ENCODE measurements around the gene NBEAL2. TPM values are rescaled to one million over a fixed set of nuclear protein-coding genes. Genes with fewer than 3 reads are reported as not detected.

Gene NBEAL2
- total and polyA plus RNA-seq, 4 donors, result 10.2 to 22.1 (median 16.4) TPM

DNA sequence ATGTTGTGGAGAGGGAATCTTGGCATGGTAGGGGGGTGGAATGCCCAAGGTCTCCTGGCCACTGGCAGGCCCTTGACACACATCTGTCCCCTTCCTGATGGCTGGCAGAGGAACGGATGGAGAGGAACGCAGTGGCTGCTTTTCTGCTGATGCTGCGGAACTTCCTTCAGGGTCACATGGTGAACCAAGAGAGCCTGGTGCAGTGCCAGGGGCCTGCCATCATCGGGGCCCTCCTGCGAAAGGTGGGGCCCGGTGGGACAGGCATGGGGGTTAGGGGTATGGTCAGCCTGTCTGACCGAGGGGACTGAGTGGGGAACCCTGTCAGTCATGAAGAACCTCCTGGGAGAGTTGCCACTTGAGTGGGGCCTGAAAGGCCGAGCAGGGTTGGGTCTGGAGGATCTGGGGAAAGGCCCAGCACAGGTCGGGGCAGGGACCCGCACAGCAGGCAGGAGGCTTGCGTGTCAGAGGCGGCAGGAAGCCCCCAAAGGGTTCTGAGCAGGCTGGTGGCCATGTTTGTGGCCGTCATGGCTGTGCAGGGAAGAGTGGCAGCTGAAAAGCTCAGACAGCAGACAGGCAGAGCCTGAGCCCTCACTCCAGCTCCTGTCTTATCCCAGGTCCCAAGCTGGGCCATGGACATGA, 18.1 kb downstream of the NBEAL2 start:
- no peaks in the 10 kb centered on the region for H3K9me3 ChIP-seq (ENCODE audit: control insufficient read depth, insufficient read depth, low read length)
- H3K27me3 ChIP-seq (ENCODE audit: control insufficient read depth, insufficient read depth, low read length), result no peaks in the 10 kb centered on the region
- H3K27ac ChIP-seq (ENCODE audit: low read depth, low read length), result no peak overlapping the region
- H3K4me1 ChIP-seq (ENCODE audit: control insufficient read depth, insufficient read depth, low read length), result no peaks in the 10 kb centered on the region
- peaks cover 69% of the 10 kb centered on the region for H3K36me3 ChIP-seq (ENCODE audit: control insufficient read depth, insufficient read depth, low read length)
- no peak overlapping the region for H3K4me3 ChIP-seq (ENCODE audit: low read depth, low read length)
- WGBS (ENCODE audit: insufficient coverage), result 84% methylated on average over 13 of the region's 13 CpGs
- no peak for DNase-seq (ENCODE audit: low read depth in 4 of 6, low spot score in 6 of 6)

DNA sequence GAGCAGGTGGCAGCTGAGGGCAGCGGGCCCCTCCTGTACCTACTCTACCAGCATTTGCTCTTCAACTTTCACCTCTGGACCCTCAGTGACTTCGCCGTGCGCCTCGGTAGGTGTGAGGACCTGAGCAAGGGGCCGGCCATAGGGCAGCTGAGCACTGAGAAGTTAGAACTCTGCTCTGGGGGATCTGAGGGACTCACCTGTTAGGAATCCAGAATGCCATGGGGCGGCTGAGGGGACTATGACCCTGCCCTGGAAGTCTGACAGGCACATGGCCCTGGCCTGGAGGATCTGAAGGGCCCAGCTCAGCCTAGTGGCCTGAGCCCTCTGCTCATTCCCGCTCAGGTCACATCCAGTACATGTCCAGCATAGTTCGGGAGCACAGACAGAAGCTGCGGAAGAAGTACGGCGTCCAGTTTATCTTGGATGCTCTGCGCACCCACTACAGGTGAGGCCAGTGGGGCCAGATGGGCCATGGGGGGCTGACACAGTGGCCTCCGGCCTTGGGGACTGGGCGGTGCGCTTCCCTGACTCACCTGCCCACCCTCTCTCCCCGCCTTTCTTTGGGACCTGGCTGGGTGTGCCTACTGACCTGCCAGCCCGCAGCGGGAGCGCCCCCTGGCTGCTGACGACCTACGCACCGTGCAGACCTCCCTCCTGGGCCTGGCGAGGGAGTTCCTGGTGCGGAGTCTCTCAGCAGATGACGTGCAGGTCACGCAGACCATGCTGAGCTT, 18.8 kb downstream of the NBEAL2 start:
- peak in 2 of 6 donors; percentile 14 to 38 for DNase-seq (ENCODE audit: low read depth in 4 of 6, low spot score in 6 of 6)
- Histone ChIP-seq H3K9me3 (ENCODE audit: control insufficient read depth, insufficient read depth, low read length) (no peaks in the 10 kb centered on the region), H3K27me3 (ENCODE audit: control insufficient read depth, insufficient read depth, low read length) (no peaks in the 10 kb centered on the region), H3K36me3 (ENCODE audit: control insufficient read depth, insufficient read depth, low read length) (peaks cover 76% of the 10 kb centered on the region), H3K27ac (ENCODE audit: low read depth, low read length) (no peak overlapping the region), H3K4me3 (ENCODE audit: low read depth, low read length) (no peak overlapping the region), H3K4me1 (ENCODE audit: control insufficient read depth, insufficient read depth, low read length) (no peaks in the 10 kb centered on the region)
- 57% methylated on average over 27 of the region's 27 CpGs for WGBS (ENCODE audit: insufficient coverage)

DNA sequence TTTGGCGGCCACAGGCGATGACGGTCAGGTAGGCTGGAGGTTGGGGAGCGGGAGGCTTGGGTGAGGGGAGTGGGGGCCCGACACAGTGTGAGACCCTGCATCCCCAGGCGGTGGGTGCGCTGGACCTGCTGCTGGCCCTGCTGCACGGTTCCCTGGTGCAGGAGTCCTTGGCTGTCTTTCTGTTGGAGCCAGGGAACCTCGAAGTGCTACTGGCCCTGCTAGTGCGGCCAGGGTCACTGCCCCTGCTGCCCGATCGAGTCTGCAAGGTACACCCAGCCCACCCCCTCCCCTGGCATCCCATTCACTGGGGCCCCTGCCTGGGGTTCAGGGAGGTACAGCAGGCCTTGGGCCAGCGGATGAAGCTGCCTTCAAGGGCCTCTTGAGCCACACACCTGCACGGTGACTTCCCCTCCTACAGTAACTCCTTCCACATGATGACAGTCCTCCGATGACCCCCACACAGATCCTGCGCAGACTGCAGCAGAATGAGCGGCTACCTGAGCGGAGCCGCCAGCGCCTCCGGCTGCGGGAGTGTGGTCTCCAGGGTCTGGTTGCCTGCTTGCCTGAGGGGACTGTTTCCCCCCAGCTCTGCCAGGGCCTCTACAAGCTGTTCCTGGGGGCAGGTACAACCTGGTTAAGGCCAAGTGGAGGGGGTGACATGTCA, 19.5 kb downstream of the NBEAL2 start:
- Histone ChIP-seq H3K36me3 (ENCODE audit: control insufficient read depth, insufficient read depth, low read length) (peaks cover 83% of the 10 kb centered on the region), H3K9me3 (ENCODE audit: control insufficient read depth, insufficient read depth, low read length) (no peaks in the 10 kb centered on the region), H3K27ac (ENCODE audit: low read depth, low read length) (no peak overlapping the region), H3K27me3 (ENCODE audit: control insufficient read depth, insufficient read depth, low read length) (no peaks in the 10 kb centered on the region), H3K4me1 (ENCODE audit: control insufficient read depth, insufficient read depth, low read length) (no peaks in the 10 kb centered on the region), H3K4me3 (ENCODE audit: low read depth, low read length) (no peak overlapping the region)
- WGBS (ENCODE audit: insufficient coverage), result 80% methylated on average over 22 of the region's 22 CpGs
- no peak for DNase-seq (ENCODE audit: low read depth in 4 of 6, low spot score in 6 of 6)

DNA sequence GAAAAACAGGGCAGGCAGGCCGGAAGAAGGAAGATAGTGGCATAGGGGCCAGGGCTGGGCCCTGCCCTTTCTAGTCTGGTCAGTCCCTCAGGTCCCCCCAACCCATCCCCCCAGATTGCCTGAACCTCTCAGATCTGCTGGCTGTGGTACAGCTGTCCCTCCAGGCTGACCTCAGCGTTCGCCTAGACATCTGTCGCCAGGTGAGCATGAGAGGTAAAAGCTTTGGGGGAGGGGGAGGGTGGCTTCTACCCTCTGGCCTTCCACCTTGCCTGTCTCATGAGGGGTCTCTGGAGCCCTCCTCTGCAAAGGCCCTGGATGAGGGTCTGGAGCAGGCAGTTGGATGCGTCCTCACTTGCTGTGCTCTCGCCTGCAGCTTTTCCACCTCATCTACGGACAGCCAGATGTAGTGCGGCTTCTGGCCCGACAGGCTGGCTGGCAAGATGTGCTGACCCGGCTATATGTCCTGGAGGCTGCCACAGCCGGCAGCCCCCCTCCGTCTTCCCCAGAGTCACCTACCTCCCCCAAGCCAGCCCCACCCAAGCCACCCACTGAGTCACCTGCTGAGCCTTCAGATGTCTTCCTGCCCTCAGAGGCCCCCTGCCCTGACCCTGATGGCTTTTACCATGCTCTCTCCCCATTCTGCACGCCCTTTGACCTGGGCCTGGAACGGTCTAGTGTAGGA, 20.2 kb downstream of the NBEAL2 start:
- Histone ChIP-seq H3K4me3 (ENCODE audit: low read depth, low read length) (no peak overlapping the region), H3K9me3 (ENCODE audit: control insufficient read depth, insufficient read depth, low read length) (no peaks in the 10 kb centered on the region), H3K27me3 (ENCODE audit: control insufficient read depth, insufficient read depth, low read length) (no peaks in the 10 kb centered on the region), H3K4me1 (ENCODE audit: control insufficient read depth, insufficient read depth, low read length) (no peaks in the 10 kb centered on the region), H3K27ac (ENCODE audit: low read depth, low read length) (no peak overlapping the region), H3K36me3 (ENCODE audit: control insufficient read depth, insufficient read depth, low read length) (peaks cover 87% of the 10 kb centered on the region)
- DNase-seq (ENCODE audit: low read depth in 4 of 6, low spot score in 6 of 6), result no peak
- WGBS (ENCODE audit: insufficient coverage), result 95% methylated on average over 14 of the region's 14 CpGs

DNA sequence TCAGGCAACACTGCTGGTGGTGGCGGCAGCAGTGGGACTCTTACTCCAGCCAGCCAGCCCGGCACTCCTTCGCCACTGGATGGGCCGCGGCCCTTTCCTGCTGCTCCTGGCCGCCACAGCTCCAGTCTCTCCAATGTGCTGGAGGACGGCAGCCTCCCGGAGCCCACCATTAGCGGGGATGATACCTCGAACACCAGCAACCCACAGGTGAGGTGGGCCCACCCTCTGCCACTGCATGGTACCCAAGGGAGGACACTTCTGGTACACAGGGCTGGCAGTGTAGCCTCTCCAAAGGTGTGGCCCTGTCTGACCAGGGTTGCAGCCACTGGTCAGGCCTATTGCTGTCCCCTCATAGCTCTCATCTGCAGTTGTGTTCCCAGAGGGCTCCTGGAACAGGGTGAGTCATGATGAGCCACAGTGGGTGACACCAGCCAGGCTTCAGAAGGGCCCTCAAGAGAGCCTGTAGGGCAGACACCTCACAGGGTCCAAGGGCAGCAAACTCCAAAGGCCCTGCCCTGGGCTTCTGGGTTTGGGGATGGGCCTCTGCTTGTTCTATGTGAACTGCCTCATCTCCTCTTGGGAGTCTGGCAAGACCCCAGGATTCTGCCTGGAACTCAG, 20.8 kb downstream of the NBEAL2 start:
- Histone ChIP-seq H3K27ac (ENCODE audit: low read depth, low read length) (no peak overlapping the region), H3K36me3 (ENCODE audit: control insufficient read depth, insufficient read depth, low read length) (peaks cover 89% of the 10 kb centered on the region), H3K4me1 (ENCODE audit: control insufficient read depth, insufficient read depth, low read length) (no peaks in the 10 kb centered on the region), H3K4me3 (ENCODE audit: low read depth, low read length) (no peak overlapping the region), H3K27me3 (ENCODE audit: control insufficient read depth, insufficient read depth, low read length) (no peaks in the 10 kb centered on the region), H3K9me3 (ENCODE audit: control insufficient read depth, insufficient read depth, low read length) (no peaks in the 10 kb centered on the region)
- DNase-seq (ENCODE audit: low read depth in 4 of 6, low spot score in 6 of 6), result no peak
- 96% methylated on average over 10 of the region's 10 CpGs for WGBS (ENCODE audit: insufficient coverage)

DNA sequence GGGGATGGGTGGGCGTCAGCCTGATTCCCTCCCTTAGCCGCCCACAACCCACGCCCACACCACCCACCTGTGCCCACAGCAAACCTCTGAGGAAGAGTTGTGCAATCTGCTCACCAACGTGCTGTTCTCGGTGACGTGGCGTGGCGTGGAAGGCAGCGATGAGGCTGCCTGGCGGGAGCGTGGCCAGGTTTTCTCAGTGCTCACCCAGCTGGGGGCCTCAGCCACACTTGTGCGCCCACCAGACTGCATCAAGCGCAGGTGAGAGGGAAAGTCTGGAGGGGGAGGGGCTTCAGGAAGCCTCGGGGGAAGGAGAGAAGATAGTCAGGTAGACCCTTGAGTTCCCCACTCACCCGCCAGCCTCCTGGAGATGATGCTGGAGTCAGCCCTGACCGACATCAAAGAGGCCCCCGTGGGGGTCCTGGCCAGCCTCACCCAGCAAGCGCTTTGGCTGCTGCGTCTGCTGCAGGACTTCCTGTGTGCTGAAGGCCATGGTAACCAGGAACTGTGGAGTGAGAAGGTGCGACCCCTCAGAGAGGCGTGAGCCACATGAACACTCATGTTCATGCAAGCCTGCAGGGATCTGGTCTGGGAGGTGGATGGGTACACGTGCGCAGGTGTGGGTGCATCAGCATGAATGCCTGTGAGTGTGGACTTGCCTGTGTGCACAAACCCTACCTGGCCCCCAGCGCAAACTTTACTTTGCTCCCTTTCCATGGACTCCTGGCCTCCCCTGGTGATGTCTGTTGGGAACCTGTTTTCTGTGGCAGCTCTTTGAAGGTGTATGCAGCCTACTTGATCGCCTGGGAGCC, 21.7 kb downstream of the NBEAL2 start:
- peaks cover 91% of the 10 kb centered on the region for H3K36me3 ChIP-seq (ENCODE audit: control insufficient read depth, insufficient read depth, low read length)

DNA sequence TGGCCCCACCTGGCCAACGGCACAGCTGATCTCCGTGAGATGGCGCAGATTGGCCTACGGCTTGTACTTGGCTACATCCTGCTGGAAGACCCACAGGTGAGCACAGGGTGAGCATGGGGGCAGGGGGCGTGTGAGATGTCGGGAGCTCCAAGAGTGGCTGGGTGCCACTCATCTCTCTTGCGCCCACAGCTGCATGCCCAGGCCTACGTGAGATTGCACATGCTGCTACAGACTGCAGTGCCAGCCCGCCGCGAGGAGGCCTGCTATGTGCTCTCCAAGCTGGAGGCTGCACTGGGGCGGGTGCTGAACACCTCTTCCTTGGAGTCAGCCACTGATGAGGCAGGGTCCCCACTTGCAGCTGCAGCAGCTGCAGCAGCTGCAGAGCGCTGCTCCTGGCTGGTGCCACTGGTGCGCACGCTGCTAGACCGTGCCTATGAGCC, 22.3 kb downstream of the NBEAL2 start:
- Histone ChIP-seq H3K27ac (ENCODE audit: low read depth, low read length) (no peak overlapping the region), H3K4me1 (ENCODE audit: control insufficient read depth, insufficient read depth, low read length) (no peaks in the 10 kb centered on the region), H3K36me3 (ENCODE audit: control insufficient read depth, insufficient read depth, low read length) (peaks cover 91% of the 10 kb centered on the region), H3K4me3 (ENCODE audit: low read depth, low read length) (no peak overlapping the region), H3K9me3 (ENCODE audit: control insufficient read depth, insufficient read depth, low read length) (no peaks in the 10 kb centered on the region), H3K27me3 (ENCODE audit: control insufficient read depth, insufficient read depth, low read length) (no peaks in the 10 kb centered on the region)
- DNase-seq (ENCODE audit: low read depth in 4 of 6, low spot score in 6 of 6), result no peak
- WGBS (ENCODE audit: insufficient coverage), result 97% methylated on average over 16 of the region's 16 CpGs

More for the DNA sequence above, 21.7 kb downstream of the NBEAL2 start:
- Histone ChIP-seq H3K9me3 (ENCODE audit: control insufficient read depth, insufficient read depth, low read length) (no peaks in the 10 kb centered on the region), H3K27me3 (ENCODE audit: control insufficient read depth, insufficient read depth, low read length) (no peaks in the 10 kb centered on the region), H3K27ac (ENCODE audit: low read depth, low read length) (no peak overlapping the region), H3K4me1 (ENCODE audit: control insufficient read depth, insufficient read depth, low read length) (no peaks in the 10 kb centered on the region), H3K4me3 (ENCODE audit: low read depth, low read length) (no peak overlapping the region)
- DNase-seq (ENCODE audit: low read depth in 4 of 6, low spot score in 6 of 6), result no peak
- WGBS (ENCODE audit: insufficient coverage), result 97% methylated on average over 21 of the region's 25 CpGs

DNA sequence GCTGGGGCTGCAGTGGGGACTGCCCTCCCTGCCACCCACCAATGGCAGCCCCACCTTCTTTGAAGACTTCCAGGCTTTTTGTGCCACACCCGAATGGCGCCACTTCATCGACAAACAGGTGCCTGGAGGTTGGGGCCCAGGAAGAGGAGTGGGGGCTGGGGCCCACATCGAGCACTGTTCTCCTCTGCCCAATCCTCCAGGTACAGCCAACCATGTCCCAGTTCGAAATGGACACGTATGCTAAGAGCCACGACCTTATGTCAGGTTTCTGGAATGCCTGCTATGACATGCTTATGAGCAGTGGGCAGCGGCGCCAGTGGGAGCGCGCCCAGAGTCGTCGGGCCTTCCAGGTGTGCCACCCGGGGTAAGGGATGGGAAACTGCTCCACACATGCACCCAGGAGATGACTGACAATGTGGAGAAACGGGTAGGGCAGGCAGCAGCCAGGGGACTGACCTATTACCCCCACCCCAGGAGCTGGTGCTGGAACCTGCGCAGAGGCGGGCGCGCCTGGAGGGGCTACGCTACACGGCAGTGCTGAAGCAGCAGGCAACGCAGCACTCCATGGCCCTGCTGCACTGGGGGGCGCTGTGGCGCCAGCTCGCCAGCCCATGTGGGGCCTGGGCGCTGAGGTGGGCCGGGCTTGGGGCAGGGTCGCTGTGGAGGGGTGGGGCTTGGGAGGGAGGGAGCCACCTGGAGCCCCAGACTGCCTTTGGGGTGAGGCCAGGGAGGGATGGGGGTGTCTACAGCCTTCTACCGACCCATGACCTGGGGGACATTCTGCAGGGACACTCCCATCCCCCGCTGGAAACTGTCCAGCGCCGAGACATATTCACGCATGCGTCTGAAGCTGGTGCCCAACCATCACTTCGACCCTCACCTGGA, 22.9 kb downstream of the NBEAL2 start:
- peaks cover 93% of the 10 kb centered on the region for H3K36me3 ChIP-seq (ENCODE audit: control insufficient read depth, insufficient read depth, low read length)
- WGBS (ENCODE audit: insufficient coverage), result 71% methylated on average over 28 of the region's 35 CpGs
- no peak for DNase-seq (ENCODE audit: low read depth in 4 of 6, low spot score in 6 of 6)
- no peak overlapping the region for H3K4me3 ChIP-seq (ENCODE audit: low read depth, low read length)
- no peaks in the 10 kb centered on the region for H3K4me1 ChIP-seq (ENCODE audit: control insufficient read depth, insufficient read depth, low read length)
- no peaks in the 10 kb centered on the region for H3K9me3 ChIP-seq (ENCODE audit: control insufficient read depth, insufficient read depth, low read length)
- no peak overlapping the region for H3K27ac ChIP-seq (ENCODE audit: low read depth, low read length)
- no peaks in the 10 kb centered on the region for H3K27me3 ChIP-seq (ENCODE audit: control insufficient read depth, insufficient read depth, low read length)

Data from spinal cord (tissue), 10 donors.